Stomach (tissue), 9 donors: Measurements from ENCODE around the gene AMIGO1. TPM values are rescaled to one million over a fixed set of nuclear protein-coding genes. Genes with fewer than 3 reads are reported as not detected.

Experiments used
- DNase-seq, 2 donors: peaks; one replicate each; pipeline versions ENCODE4 v3.0.0 to v3.0.0-alpha.2; 2013 to 2019
- H3K27ac ChIP-seq, 5 donors: fragments of 200-600 bp in 4 of 5; sonication (generic) in 4 of 5; one replicate each; pipeline ENCODE4 v1.5.1; 2013 to 2019; ENCODE audit warnings: mild to moderate bottlenecking in 1 of 5, moderate library complexity in 1 of 5
- H3K27me3 ChIP-seq, 3 donors: fragments of 200-600 bp; sonication (generic); one replicate each; pipeline ENCODE4 v1.5.1; 2017 to 2019; ENCODE audit warnings: mixed run types in 1 of 3
- H3K36me3 ChIP-seq, 4 donors: fragments of 200-600 bp; sonication (generic); 1 replicate in 3 of 4; 2 replicates in 1 of 4; pipeline ENCODE4 v1.5.1; 2016 to 2019
- H3K4me1 ChIP-seq, 4 donors: fragments of 200-600 bp; sonication (generic); one replicate each; pipeline ENCODE4 v1.5.1; 2016 to 2019
- H3K4me3 ChIP-seq, 4 donors: fragments of 200-600 bp; sonication (generic) in 3 of 4; one replicate each; pipeline ENCODE4 v1.5.1; 2016 to 2019; ENCODE audit warnings: mild to moderate bottlenecking in 1 of 4
- H3K9me3 ChIP-seq, 4 donors: fragments of 200-600 bp; sonication (generic); one replicate each; pipeline ENCODE4 v1.5.1; 2016 to 2019
- EP300 ChIP-seq: sonication (generic); formaldehyde crosslinking; IDR thresholded peaks from one replicate; pipeline ENCODE4 v1.6.1; 2017; ENCODE audit warnings: antibody characterized with exemption
- POLR2A ChIP-seq, 4 donors: fragments of 450-650 bp; IDR thresholded peaks; one replicate each; pipeline ENCODE4 v1.6.1; 2016; ENCODE audit warnings: antibody characterized with exemption in 4 of 4, control low read depth in 2 of 4, mild to moderate bottlenecking in 1 of 4, moderate library complexity in 1 of 4
- POLR2AphosphoS5 ChIP-seq, 3 donors: sonication (generic); formaldehyde crosslinking; IDR thresholded peaks; one replicate each; pipeline ENCODE4 v1.6.1; 2016; ENCODE audit warnings: antibody characterized with exemption in 3 of 3
- WGBS, 5 donors: extraction: QIAGEN DNeasy Blood & Tissue Kit in 3 of 5; methylation state at CpG; one replicate each; pipeline versions ENCODE4 v1.1.5 to v1.1.7; 2013 to 2018; 5-methylcytosine and 5-hydroxymethylcytosine counted together
- intact Hi-C: fragments of 100-400 bp; cut with DNase I; formaldehyde crosslinking; loops from one replicate; pipeline ENCODE4 v1.15.1; 2023; ENCODE audit warnings: low total_unique reads
- polyA plus RNA-seq, 3 donors: library from polyadenylated mRNA; stranded (reverse); fragments of 200-250 nt; gene quantifications; one replicate each; pipeline ENCODE4 v1.2.3, GENCODE V29; 2013
- total RNA-seq, 5 donors: library from RNA; depleted of rRNA; stranded (reverse); fragments of >200 nt; gene quantifications; one replicate each; pipeline versions ENCODE4 v1.1.0 to v1.2.3, GENCODE V29; 2014 to 2016
- TF ChIP-seq, protein P1 (sequence below), 7 experiments: fragments of 450-650 bp in 4 of 7; fragments of 200-600 bp in 3 of 7; sonication (generic) in 3 of 7; IDR thresholded peaks; one replicate each; pipeline ENCODE4 v1.5.1; 2016 to 2019; ENCODE audit warnings: antibody characterized with exemption in 7 of 7, control low read depth in 2 of 7, mild to moderate bottlenecking in 1 of 7
- donor health status: healthy with polysubstance abuse.
- donor health status: Bipolar disorder and iron deficiency.
- donor health status: healthy.

Gene AMIGO1
- total and polyA plus RNA-seq, 8 donors = 1.3 to 25.7 (median 2.2) TPM

DNA sequence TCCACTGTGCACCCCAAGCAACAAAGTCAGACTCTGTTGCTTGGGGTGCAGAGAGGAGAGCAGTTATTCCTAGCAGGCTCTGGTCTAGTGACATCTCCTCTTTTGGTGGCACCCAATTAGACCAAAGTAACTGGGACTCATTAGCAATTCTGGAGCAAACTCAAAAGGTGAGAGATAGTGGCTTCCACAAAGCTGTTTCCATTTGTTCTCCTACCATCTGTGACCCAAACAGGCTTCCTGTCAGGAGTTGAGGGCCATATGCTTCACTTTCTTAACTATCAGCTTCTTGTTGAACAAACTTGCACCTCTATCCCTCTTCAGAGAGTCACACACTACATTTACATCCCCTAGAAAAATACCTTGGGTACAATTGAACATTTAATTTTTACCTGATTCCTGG, 27.3 kb downstream of the AMIGO1 start:
- no peak for TF ChIP-seq EP300
- intact Hi-C loops = no loop called here
- Histone ChIP-seq H3K27ac (no peak overlapping the region), H3K4me3 (no peak overlapping the region), H3K4me1 (peaks cover 12 to 27% (median 24%) of the 10 kb centered on the region in 4 donors), H3K36me3 (peaks cover 0 to 25% (median 7%) of the 10 kb centered on the region in 4 donors), H3K9me3 (no peaks in the 10 kb centered on the region), H3K27me3 (no peaks in the 10 kb centered on the region)
- DNase-seq = no peak

DNA sequence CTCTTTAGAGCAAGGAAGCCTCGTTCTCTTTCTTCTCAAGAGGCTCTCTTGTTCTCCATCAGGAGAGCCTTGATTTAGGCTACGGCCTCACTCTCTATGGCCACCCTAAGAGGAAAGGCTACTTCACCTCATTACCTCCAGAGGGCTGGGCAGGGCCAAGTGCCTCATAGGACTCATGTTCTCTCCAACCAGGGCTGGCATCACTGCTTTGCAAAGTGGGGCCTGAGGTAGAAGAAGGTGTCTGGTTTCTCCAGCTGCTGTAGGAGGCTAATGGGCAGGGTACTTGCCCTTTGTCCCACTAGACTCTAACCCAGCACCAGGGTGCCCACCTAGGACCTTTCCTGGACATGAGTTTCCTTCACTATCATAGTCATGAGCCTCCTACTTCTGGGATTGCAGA, 27.9 kb downstream of the AMIGO1 start:
- 74 to 82% (median 81%) methylated on average over 2 of the region's 2 CpGs for WGBS, 5 donors
- peaks cover 0 to 26% (median 5%) of the 10 kb centered on the region in 4 donors for H3K36me3 ChIP-seq
- H3K9me3 ChIP-seq = no peaks in the 10 kb centered on the region
- H3K27me3 ChIP-seq = no peaks in the 10 kb centered on the region
- TF ChIP-seq, protein P1, sequence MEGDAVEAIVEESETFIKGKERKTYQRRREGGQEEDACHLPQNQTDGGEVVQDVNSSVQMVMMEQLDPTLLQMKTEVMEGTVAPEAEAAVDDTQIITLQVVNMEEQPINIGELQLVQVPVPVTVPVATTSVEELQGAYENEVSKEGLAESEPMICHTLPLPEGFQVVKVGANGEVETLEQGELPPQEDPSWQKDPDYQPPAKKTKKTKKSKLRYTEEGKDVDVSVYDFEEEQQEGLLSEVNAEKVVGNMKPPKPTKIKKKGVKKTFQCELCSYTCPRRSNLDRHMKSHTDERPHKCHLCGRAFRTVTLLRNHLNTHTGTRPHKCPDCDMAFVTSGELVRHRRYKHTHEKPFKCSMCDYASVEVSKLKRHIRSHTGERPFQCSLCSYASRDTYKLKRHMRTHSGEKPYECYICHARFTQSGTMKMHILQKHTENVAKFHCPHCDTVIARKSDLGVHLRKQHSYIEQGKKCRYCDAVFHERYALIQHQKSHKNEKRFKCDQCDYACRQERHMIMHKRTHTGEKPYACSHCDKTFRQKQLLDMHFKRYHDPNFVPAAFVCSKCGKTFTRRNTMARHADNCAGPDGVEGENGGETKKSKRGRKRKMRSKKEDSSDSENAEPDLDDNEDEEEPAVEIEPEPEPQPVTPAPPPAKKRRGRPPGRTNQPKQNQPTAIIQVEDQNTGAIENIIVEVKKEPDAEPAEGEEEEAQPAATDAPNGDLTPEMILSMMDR (IDR thresholded peaks at IDR 0.05) = no peak
- no peak for TF ChIP-seq EP300
- TF ChIP-seq POLR2A (IDR thresholded peaks at IDR 0.05) = no peak
- no peak for TF ChIP-seq POLR2AphosphoS5 (IDR thresholded peaks at IDR 0.05)
- H3K4me1 ChIP-seq = peaks cover 12 to 27% (median 24%) of the 10 kb centered on the region in 4 donors
- H3K27ac ChIP-seq = no peak overlapping the region
- DNase-seq = no peak
- intact Hi-C loops = no loop called here
- H3K4me3 ChIP-seq = no peak overlapping the region

DNA sequence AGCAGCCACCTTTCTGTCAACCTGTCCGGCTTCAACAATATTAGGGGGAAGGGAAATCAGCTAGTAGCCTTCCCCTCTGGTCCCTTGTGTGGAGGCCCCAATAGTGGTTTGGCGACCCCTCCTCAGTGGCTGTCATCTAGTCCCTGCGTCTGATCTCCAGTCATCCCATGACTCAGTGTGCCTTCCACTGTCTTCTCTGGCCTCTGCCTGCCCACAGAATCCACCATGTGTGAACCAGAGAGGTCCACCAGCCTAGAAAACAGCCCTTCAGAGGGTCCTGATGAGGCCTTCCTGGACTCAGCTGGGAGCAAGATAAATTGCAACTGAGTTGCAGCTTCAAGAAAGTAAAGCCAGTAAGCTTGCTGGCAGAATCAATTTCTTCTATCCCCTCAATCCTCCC, 29.6 kb downstream of the AMIGO1 start:
- intact Hi-C loops = no loop called here

DNA sequence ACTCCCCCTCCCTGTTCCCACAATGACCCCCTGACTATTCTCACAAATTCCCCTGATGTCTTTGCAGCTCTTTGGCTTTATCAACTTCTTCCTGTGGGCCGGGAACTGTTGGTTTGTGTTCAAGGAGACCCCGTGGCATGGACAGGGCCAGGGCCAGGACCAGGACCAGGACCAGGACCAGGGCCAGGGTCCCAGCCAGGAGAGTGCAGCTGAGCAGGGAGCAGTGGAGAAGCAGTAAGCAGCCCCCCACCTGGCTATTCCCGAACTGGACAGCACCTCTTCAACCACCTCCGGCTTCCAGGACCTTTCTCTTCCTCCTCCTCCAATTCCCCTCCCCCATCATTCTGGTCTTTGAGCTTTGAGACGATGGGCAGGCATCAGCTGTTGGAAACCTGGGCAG, 30.2 kb downstream of the AMIGO1 start:
- peak in 1 of 2 donors; percentile 15 for DNase-seq
- H3K36me3 ChIP-seq = peaks cover 0 to 42% (median 2%) of the 10 kb centered on the region in 4 donors
- peaks cover 2 to 13% (median 10%) of the 10 kb centered on the region in 4 donors for H3K4me1 ChIP-seq
- H3K27me3 ChIP-seq = no peaks in the 10 kb centered on the region
- 61 to 75% (median 71%) methylated on average over 5 of the region's 5 CpGs for WGBS, 5 donors
- H3K27ac ChIP-seq = no peak overlapping the region
- intact Hi-C loops = no loop called here
- no peaks in the 10 kb centered on the region for H3K9me3 ChIP-seq
- H3K4me3 ChIP-seq = no peak overlapping the region
- TF ChIP-seq POLR2AphosphoS5 (IDR thresholded peaks at IDR 0.05) (no peak), EP300 (no peak), POLR2A (IDR thresholded peaks at IDR 0.05) (no peak)
- TF ChIP-seq, protein P1 (IDR thresholded peaks at IDR 0.05) = no peak

More for the DNA sequence above, 29.6 kb downstream of the AMIGO1 start:
- peaks cover 7 to 19% (median 16%) of the 10 kb centered on the region in 4 donors for H3K4me1 ChIP-seq
- no peaks in the 10 kb centered on the region for H3K27me3 ChIP-seq
- H3K36me3 ChIP-seq = peaks cover 0 to 42% (median 2%) of the 10 kb centered on the region in 4 donors
- no peak overlapping the region for H3K27ac ChIP-seq
- H3K9me3 ChIP-seq = no peaks in the 10 kb centered on the region
- DNase-seq = peak in 1 of 2 donors; percentile 2
- no peak overlapping the region for H3K4me3 ChIP-seq
- 87 to 93% (median 88%) methylated on average over 3 of the region's 3 CpGs for WGBS, 5 donors
- no peak for TF ChIP-seq POLR2AphosphoS5 (IDR thresholded peaks at IDR 0.05)

DNA sequence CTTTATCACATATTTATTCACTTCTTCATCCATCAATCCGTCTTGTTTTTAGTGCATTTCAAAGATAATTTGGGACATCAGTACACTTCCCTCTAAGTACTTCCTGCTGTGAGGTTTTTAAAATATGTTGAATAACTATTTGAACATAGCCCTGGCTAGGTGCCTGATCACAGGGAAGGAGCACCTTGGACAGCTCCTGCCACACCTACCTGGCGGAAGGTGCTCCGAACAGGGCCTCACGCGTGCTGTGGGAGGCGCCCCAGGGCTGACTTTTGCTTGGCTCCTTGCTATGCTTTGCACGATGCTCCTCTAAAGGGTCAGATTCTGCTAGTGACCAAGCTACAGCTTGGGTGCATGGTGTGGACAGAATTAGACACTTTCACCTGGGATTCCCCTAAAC, 30.7 kb downstream of the AMIGO1 start:
- H3K27me3 ChIP-seq = no peaks in the 10 kb centered on the region
- no peak overlapping the region for H3K27ac ChIP-seq
- peaks cover 0 to 10% (median 7%) of the 10 kb centered on the region in 4 donors for H3K4me1 ChIP-seq
- TF ChIP-seq, protein P1 (IDR thresholded peaks at IDR 0.05) = no peak
- TF ChIP-seq EP300 (no peak), POLR2AphosphoS5 (IDR thresholded peaks at IDR 0.05) (no peak), POLR2A (IDR thresholded peaks at IDR 0.05) (no peak)
- H3K9me3 ChIP-seq = no peaks in the 10 kb centered on the region
- intact Hi-C loops = no loop called here
- no peak overlapping the region for H3K4me3 ChIP-seq
- 12 to 23% (median 16%) methylated on average over 7 of the region's 7 CpGs for WGBS, 5 donors
- peaks cover 0 to 42% (median 2%) of the 10 kb centered on the region in 4 donors for H3K36me3 ChIP-seq
- peak; percentile 54 to 81 for DNase-seq
